ENCODE results near the gene RERE. TPM values are rescaled to one million over a fixed set of nuclear protein-coding genes. Genes with fewer than 3 reads are reported as not detected.

RERE gene
- total RNA-seq, 1 experiment from 2014 or later: 161 TPM

GRCh38 chr1:8598060-8598724 lies 219.2 kb downstream of the RERE start:
- Mint-ChIP-seq H3K4me1 (peaks cover 50% of the 10 kb centered on the region), H3K27ac (peak overlapping the region; percentile 85), H3K27me3 (ENCODE audit: low read depth) (no peaks in the 10 kb centered on the region), H3K9me3 (peaks cover 15% of the 10 kb centered on the region), H3K36me3 (peaks cover 19% of the 10 kb centered on the region), H3K4me3 (no peak overlapping the region)
- no peak for TF ChIP-seq MLX (CRISPR knock-in tag; IDR thresholded peaks at IDR 0.05)
- no peak for TF ChIP-seq ATF6 (CRISPR knock-in tag; IDR thresholded peaks at IDR 0.05)
- no peak for TF ChIP-seq ZNF671 (CRISPR knock-in tag; IDR thresholded peaks at IDR 0.05)
- TF ChIP-seq FOXP4 (CRISPR knock-in tag; IDR thresholded peaks at IDR 0.05): no peak
- no peak for TF ChIP-seq RORB (CRISPR knock-in tag; IDR thresholded peaks at IDR 0.05)
- no peak for TF ChIP-seq USF2 (CRISPR knock-in tag; IDR thresholded peaks at IDR 0.05)
- TF ChIP-seq CREM (CRISPR knock-in tag; IDR thresholded peaks at IDR 0.05): no peak
- TF ChIP-seq E2F1 (CRISPR knock-in tag; IDR thresholded peaks at IDR 0.05): no peak
- TF ChIP-seq MAX (CRISPR knock-in tag; IDR thresholded peaks at IDR 0.05): no peak
- TF ChIP-seq ZMAT4 (CRISPR knock-in tag; IDR thresholded peaks at IDR 0.05): no peak
- POLR2A ChIA-PET: no interaction called here
- DNase-seq (ENCODE audit: low spot score) (no peak), ATAC-seq (peak; percentile 76)
- CTCF ChIA-PET: interaction anchor here (1.0 to 1.5 kb wide), 4 partner anchors 37 to 251 kb away, joined by 4 to 5 read pairs (median 4); no protein-coding TSS in a partner anchor

- H3K36me3 Mint-ChIP-seq: peaks cover 15% of the 10 kb centered on the region
- peaks cover 15% of the 10 kb centered on the region for H3K9me3 Mint-ChIP-seq
- no peaks in the 10 kb centered on the region for H3K27me3 Mint-ChIP-seq (ENCODE audit: low read depth)
- ChIA-PET CTCF (interaction anchor here (1.0 to 1.5 kb wide), 3 partner anchors 36 to 106 kb away, joined by 4 to 5 read pairs (median 4); no protein-coding TSS in a partner anchor), POLR2A (no interaction called here)
- ATAC-seq (no peak), DNase-seq (ENCODE audit: low spot score) (no peak)
- 0 out of 2 replicates have a peak overlapping the region, but pooled peaks have one; percentile 33 for H3K27ac Mint-ChIP-seq
- no peak overlapping the region for H3K4me3 Mint-ChIP-seq
- peaks cover 52% of the 10 kb centered on the region for H3K4me1 Mint-ChIP-seq
- no peak for TF ChIP-seq PREB (CRISPR knock-in tag; IDR thresholded peaks at IDR 0.05; ENCODE audit: borderline replicate concordance)
- no peak for TF ChIP-seq ATF2 (CRISPR knock-in tag; IDR thresholded peaks at IDR 0.05; ENCODE audit: borderline replicate concordance, low read depth)
- no peak for TF ChIP-seq SP1 (CRISPR knock-in tag; conservative IDR thresholded peaks at IDR 0.05)
- no peak for TF ChIP-seq MYBL2 (CRISPR knock-in tag; IDR thresholded peaks at IDR 0.05)
- no peak for TF ChIP-seq ZNF396 (CRISPR knock-in tag; IDR thresholded peaks at IDR 0.05; ENCODE audit: borderline replicate concordance)
Observed at GRCh38 chr1:8597455-8597854, 220.0 kb downstream of the RERE start.

All from WTC11 (cell line).